ENCODE results near the gene SLC35A3.

SLC35A3 gene

DNA sequence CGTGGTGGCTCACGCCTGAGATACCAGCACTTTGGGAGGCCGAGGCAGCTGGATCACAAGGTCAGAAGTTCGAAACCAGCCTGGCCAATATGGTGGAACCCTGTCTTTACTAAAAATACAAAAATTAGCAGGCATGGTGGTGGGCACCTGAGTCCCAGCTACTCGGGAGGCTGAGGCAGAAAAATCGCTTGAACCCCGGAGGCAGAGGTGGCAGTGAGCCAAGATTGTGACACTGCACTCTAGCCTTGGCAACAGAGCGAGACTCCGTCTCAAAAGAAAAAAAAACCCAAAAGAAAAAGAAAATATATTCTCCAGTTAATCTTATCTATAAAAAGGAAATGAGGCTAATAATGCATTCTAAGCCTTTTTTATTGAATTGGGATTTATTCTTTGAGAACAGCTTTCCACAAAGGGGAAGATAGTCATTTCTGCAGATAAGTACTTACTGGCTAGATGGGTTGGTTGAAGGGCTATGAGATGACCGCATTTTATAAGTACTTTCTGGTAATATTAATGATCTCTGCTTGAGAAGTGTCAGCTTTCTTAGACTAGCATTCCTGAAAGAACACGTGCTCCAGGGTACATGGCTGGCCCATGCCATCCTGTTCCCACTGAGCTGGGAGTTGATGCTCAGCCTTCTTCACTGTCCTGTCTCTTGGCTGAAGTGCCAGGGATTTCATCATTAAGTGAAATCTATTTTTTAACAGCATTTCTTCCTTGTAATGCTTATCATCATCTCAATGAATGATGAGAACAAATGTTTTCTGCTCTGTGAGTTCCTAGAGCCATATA, 105.0 kb downstream of the SLC35A3 start:
- DNase-seq (ENCODE audit: low read depth in 1 of 2, low spot score in 1 of 2), result no peak

DNA sequence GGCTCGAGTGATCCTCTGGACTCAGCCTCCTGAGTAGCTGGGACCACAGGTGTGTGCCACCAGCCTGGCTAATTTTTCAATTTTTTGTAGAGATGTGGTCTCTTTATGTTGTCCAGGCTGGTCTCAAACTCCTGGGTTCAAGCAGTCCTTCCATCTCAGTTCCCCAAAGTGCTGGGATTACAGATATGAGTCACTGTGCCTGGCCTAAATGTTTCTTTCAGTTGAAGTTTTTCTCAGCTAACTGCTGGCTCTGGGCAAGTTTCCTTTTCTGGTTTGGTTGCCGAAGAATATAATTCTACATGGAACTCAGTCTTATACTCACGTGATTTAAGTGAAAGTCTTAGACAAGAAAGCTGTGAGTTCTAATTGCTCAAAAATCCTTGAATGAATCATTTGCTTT, 106.0 kb downstream of the SLC35A3 start:
- DNase-seq (ENCODE audit: low read depth in 1 of 2, low spot score in 1 of 2), result no peak

DNA sequence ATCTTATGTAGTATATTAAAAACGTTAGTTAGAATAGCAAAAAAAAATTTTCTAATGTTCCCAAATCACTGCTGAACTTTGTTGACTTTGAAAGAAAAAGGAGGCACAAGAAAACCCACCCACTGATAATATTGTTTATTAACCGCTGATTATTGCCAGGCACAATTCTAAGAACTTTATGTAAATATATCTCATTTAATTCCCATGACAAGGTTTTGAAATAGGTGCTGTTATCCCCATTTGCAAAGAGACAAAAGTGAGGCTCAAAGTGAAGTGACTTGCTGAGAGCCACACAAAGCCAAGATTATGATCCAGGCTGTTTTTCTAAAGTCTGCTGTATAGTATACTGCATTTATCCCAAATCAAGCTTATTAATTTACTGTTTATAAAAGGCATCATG, 106.5 kb downstream of the SLC35A3 start:
- DNase-seq (ENCODE audit: low read depth in 1 of 2, low spot score in 1 of 2), result no peak

DNA sequence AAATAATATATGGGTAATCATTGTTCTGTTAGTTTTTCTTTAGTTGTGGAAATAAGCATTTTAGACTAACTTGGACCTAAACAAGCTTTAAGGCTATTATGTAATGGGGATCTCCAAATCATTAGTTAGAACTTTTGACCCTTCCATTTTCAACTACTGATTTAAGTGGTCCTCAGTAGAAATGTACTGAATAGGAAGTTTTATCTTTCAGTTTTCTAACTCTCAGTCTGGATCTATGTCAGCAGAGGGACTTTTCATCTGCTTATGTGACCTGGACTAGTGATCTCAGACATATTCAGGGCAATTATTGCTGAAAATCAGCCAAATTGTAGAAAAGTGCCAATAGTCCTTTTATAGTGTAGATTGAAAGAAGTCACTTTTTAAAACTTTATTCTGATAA, 106.9 kb downstream of the SLC35A3 start:
- DNase-seq (ENCODE audit: low read depth in 1 of 2, low spot score in 1 of 2), result no peak

DNA sequence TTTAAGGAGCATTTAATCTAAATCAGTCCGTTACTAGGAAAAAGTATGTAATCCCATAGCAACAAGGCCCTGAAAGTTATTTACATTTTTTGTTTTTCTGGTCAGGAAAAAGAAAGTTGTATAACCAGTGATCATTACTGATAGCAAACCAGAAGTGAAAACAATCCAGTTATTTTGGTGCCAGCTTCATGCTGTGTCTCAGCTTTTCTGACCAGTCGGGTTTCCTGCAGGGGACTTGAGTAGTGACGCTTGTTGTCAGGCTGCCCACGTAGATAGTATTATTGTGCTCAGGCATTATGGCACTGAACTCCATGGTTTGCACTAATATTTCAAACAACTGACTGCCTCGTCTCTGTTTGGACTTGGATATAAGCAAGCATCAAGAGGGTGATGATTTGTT, 107.7 kb downstream of the SLC35A3 start:
- DNase-seq (ENCODE audit: low read depth in 1 of 2, low spot score in 1 of 2), result no peak

DNA sequence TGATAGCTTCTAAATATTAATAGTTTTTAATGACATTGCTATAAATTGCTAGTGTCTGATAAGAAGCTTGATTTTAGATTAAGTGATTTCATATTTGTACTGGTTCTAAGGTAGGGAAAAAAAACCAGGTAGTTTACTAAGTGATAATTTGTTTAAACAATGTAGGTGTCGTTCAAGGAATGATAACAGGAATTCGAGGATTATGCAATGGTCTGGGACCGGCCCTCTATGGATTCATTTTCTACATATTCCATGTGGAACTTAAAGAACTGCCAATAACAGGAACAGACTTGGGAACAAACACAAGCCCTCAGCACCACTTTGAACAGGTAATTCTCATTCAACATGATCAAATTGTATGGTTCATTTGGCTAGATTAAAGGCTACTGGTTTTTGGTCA, 110.5 kb downstream of the SLC35A3 start:
- no peak for DNase-seq (ENCODE audit: low read depth in 1 of 2, low spot score in 1 of 2)

Measured in activated T-helper 1 cell treated with anti-CD3 and anti-CD28 coated beads, Interleukin-2, amount 50 U/mL, for 16 hours (primary cell).